T-helper 22 cell (primary cell): ENCODE results near the gene TPCN2.
A peak's percentile ranks its signal among the peaks of the same experiment; 100 is the strongest.
"Not testable (repeated sequence)": the region's sequence is repeated elsewhere in the genome, so short reads cannot be mapped to it uniquely, and the experiment has no call there.

ENCODE experiments used
- DNase-seq: peaks from one replicate; pipeline ENCODE4 v3.0.0-alpha.2; 2020; ENCODE audit warnings: low read depth

TPCN2 gene

GRCh38 chr11:69048694-69049489, at the start of gene TPCN2:
TSS of gene TPCN2 (plus strand) at chr11:69048932. CDS start at chr11:69048998, 66 bp downstream.
- peak; percentile 88 for DNase-seq

- no peak for DNase-seq
Measured at GRCh38 chr11:68999093-68999747, 49.5 kb upstream of the TPCN2 start.

GRCh38 chr11:68999748-69000355, 48.9 kb upstream of the TPCN2 start:
- not testable (repeated sequence) for DNase-seq

- DNase-seq: no peak
Measured at GRCh38 chr11:69000391-69000790, 48.3 kb upstream of the TPCN2 start.

GRCh38 chr11:69000831-69001242, 47.9 kb upstream of the TPCN2 start:
- DNase-seq: no peak

- DNase-seq: no peak
Measured at GRCh38 chr11:69001243-69002081, 47.3 kb upstream of the TPCN2 start.

GRCh38 chr11:69002110-69002569, 46.6 kb upstream of the TPCN2 start:
- DNase-seq: no peak

GRCh38 chr11:69002570-69003231, 46.0 kb upstream of the TPCN2 start:
- DNase-seq: no peak

- DNase-seq: no peak
Measured at GRCh38 chr11:69003301-69003865, 45.3 kb upstream of the TPCN2 start.

GRCh38 chr11:69003866-69004367, 44.8 kb upstream of the TPCN2 start:
- no peak for DNase-seq

- DNase-seq: no peak
Measured at GRCh38 chr11:69004411-69005182, 44.1 kb upstream of the TPCN2 start.

GRCh38 chr11:69005183-69005630, 43.5 kb upstream of the TPCN2 start:
- no peak for DNase-seq

GRCh38 chr11:69005631-69006368, 42.9 kb upstream of the TPCN2 start:
- no peak for DNase-seq

GRCh38 chr11:69006816-69007215, 41.9 kb upstream of the TPCN2 start:
- no peak for DNase-seq

- no peak for DNase-seq
Measured at GRCh38 chr11:69007975-69008381, 40.8 kb upstream of the TPCN2 start.

- no peak for DNase-seq
Measured at GRCh38 chr11:69008737-69009440, 39.8 kb upstream of the TPCN2 start.

- no peak for DNase-seq
Measured at GRCh38 chr11:69009441-69010211, 39.1 kb upstream of the TPCN2 start.

GRCh38 chr11:69010361-69010891, 38.3 kb upstream of the TPCN2 start:
- DNase-seq: no peak
